BLaER1 (cell line): ENCODE data around the gene TAPBP.
"Not testable (repeated sequence)": the region's sequence is repeated elsewhere in the genome, so short reads cannot be mapped to it uniquely, and the experiment has no call there.

ENCODE experiments used
- H3K27ac ChIP-seq: shearing (Covaris generic); formaldehyde crosslinking; 2 replicates; pipeline ENCODE4 v1.8.1; 2022
- H3K27me3 ChIP-seq: shearing (Covaris generic); formaldehyde crosslinking; 2 replicates; pipeline ENCODE4 v1.8.1; 2022
- H3K36me3 ChIP-seq: shearing (Covaris generic); formaldehyde crosslinking; 2 replicates; pipeline ENCODE4 v1.8.1; 2022
- H3K4me1 ChIP-seq: shearing (Covaris generic); formaldehyde crosslinking; 2 replicates; pipeline ENCODE4 v1.8.1; 2022
- H3K4me2 ChIP-seq: shearing (Covaris generic); formaldehyde crosslinking; 2 replicates; pipeline ENCODE4 v1.8.1; 2022
- H3K4me3 ChIP-seq: shearing (Covaris generic); formaldehyde crosslinking; 2 replicates; pipeline ENCODE4 v1.8.1; 2022
- H3K9ac ChIP-seq: shearing (Covaris generic); formaldehyde crosslinking; 2 replicates; pipeline ENCODE4 v1.8.1; 2022
- H3K9me3 ChIP-seq: shearing (Covaris generic); formaldehyde crosslinking; 2 replicates; pipeline ENCODE4 v1.8.1; 2022
- H4K20me1 ChIP-seq: shearing (Covaris generic); formaldehyde crosslinking; 2 replicates; pipeline ENCODE4 v1.8.1; 2022
- Cebpa-rat ChIP-seq: shearing (Covaris generic); IDR thresholded peaks from 2 replicates; pipeline ENCODE4 v1.8.1; 2022

TAPBP gene

GRCh38 chr6:33313709-33314514 lies at the start of gene TAPBP:
Gene TAPBP (minus strand): TSS chr6:33314078. CDS start chr6:33314041, 37 bp downstream.
- Histone ChIP-seq H4K20me1 (peaks cover 66% of the 10 kb centered on the region), H3K36me3 (peaks cover 45% of the 10 kb centered on the region), H3K4me2 (peak within 1 kb of the TSS; percentile 96), H3K4me3 (peak within 1 kb of the TSS; percentile 96), H3K27me3 (no peaks in the 10 kb centered on the region), H3K9me3 (no peaks in the 10 kb centered on the region), H3K9ac (peak within 1 kb of the TSS; percentile 94), H3K4me1 (peaks cover 55% of the 10 kb centered on the region), H3K27ac (peak within 1 kb of the TSS; percentile 95)
- no peak for TF ChIP-seq Cebpa-rat

GRCh38 chr6:33363486-33363885 lies 49.6 kb upstream of the TAPBP start:
- H3K4me1 ChIP-seq, H3K27me3 ChIP-seq, H3K9ac ChIP-seq, H3K4me2 ChIP-seq, H3K36me3 ChIP-seq, H3K27ac ChIP-seq, H3K9me3 ChIP-seq, H3K4me3 ChIP-seq, H4K20me1 ChIP-seq: not testable (repeated sequence)

GRCh38 chr6:33359331-33359730 lies 45.5 kb upstream of the TAPBP start:
- Histone ChIP-seq H3K27ac (no peak overlapping the region), H3K9me3 (no peaks in the 10 kb centered on the region), H3K9ac (no peak overlapping the region), H3K4me2 (no peak overlapping the region), H3K4me3 (no peak overlapping the region), H4K20me1 (no peaks in the 10 kb centered on the region), H3K4me1 (no peaks in the 10 kb centered on the region), H3K36me3 (no peaks in the 10 kb centered on the region), H3K27me3 (no peaks in the 10 kb centered on the region)
- TF ChIP-seq Cebpa-rat = no peak

GRCh38 chr6:33357160-33357871 lies 43.4 kb upstream of the TAPBP start:
- H3K9me3 ChIP-seq, H3K4me1 ChIP-seq, H3K9ac ChIP-seq, H3K27me3 ChIP-seq, H3K36me3 ChIP-seq, H3K4me3 ChIP-seq, H3K27ac ChIP-seq, H4K20me1 ChIP-seq, H3K4me2 ChIP-seq: not testable (repeated sequence)

- Histone ChIP-seq H3K36me3 (no peaks in the 10 kb centered on the region), H4K20me1 (no peaks in the 10 kb centered on the region), H3K27me3 (no peaks in the 10 kb centered on the region), H3K9me3 (no peaks in the 10 kb centered on the region), H3K27ac (no peak overlapping the region), H3K9ac (no peak overlapping the region), H3K4me1 (peaks cover 7% of the 10 kb centered on the region; the same call in 1 of the 2 replicates), H3K4me3 (no peak overlapping the region), H3K4me2 (no peak overlapping the region)
- no peak for TF ChIP-seq Cebpa-rat
Measured at GRCh38 chr6:33356295-33356694, 42.4 kb upstream of the TAPBP start.

GRCh38 chr6:33355860-33356259 lies 42.0 kb upstream of the TAPBP start:
- not testable (repeated sequence) for H3K4me2 ChIP-seq, H3K27me3 ChIP-seq, H3K27ac ChIP-seq, H3K36me3 ChIP-seq, H3K4me3 ChIP-seq, H3K9ac ChIP-seq, H3K4me1 ChIP-seq, H4K20me1 ChIP-seq, H3K9me3 ChIP-seq

GRCh38 chr6:33347816-33348215 lies 33.9 kb upstream of the TAPBP start:
- Histone ChIP-seq H4K20me1 (no peaks in the 10 kb centered on the region), H3K9me3 (no peaks in the 10 kb centered on the region), H3K36me3 (no peaks in the 10 kb centered on the region), H3K27ac (no peak overlapping the region), H3K4me3 (no peak overlapping the region), H3K4me2 (no peak overlapping the region), H3K27me3 (no peaks in the 10 kb centered on the region), H3K9ac (no peak overlapping the region), H3K4me1 (peaks cover 27% of the 10 kb centered on the region)
- TF ChIP-seq Cebpa-rat = no peak

- H4K20me1 ChIP-seq, H3K4me2 ChIP-seq, H3K9me3 ChIP-seq, H3K36me3 ChIP-seq, H3K27me3 ChIP-seq, H3K9ac ChIP-seq, H3K4me3 ChIP-seq, H3K27ac ChIP-seq: not testable (repeated sequence)
- peaks cover 26% of the 10 kb centered on the region for H3K4me1 ChIP-seq
Measured at GRCh38 chr6:33346972-33347371, 33.1 kb upstream of the TAPBP start.

- no peaks in the 10 kb centered on the region for H4K20me1 ChIP-seq
- peaks cover 26% of the 10 kb centered on the region for H3K4me1 ChIP-seq
- no peak overlapping the region for H3K27ac ChIP-seq
- H3K36me3 ChIP-seq = no peaks in the 10 kb centered on the region
- H3K9ac ChIP-seq = no peak overlapping the region
- no peaks in the 10 kb centered on the region for H3K9me3 ChIP-seq
- H3K4me3 ChIP-seq = no peak overlapping the region; the same call in 1 of the 2 replicates
- no peak for TF ChIP-seq Cebpa-rat
- H3K4me2 ChIP-seq = peak overlapping the region; percentile 84
- no peaks in the 10 kb centered on the region for H3K27me3 ChIP-seq
Measured at GRCh38 chr6:33344701-33345697, 31.1 kb upstream of the TAPBP start.
